ENCODE results near the gene CTPS2. TPM values are rescaled to one million over a fixed set of nuclear protein-coding genes. Genes with fewer than 3 reads are reported as not detected.

CTPS2 gene
- total and polyA plus RNA-seq, 10 of the 15 experiments (the other 5 are each of a cell fraction or from before 2014, with no cell fraction given) = 5.9 to 17.8 (median 14.2) TPM

GRCh38 chrX:16618422-16618821 is 94.0 kb downstream of the CTPS2 start:
- Histone ChIP-seq H3K4me3 (no peak overlapping the region), H4K20me1 (ENCODE audit: control insufficient read depth, insufficient read depth) (no peaks in the 10 kb centered on the region), H3K27me3 (replicated peaks in 1 of 2; ENCODE audit: control insufficient read depth in 2 of 2, insufficient read depth in 2 of 2, low read length in 1 of 2) (no peaks in the 10 kb centered on the region; a peak in 1 of 4 replicates), H3K4me2 (ENCODE audit: control insufficient read depth, insufficient read depth) (no peak overlapping the region), H3K79me2 (ENCODE audit: control insufficient read depth, insufficient read depth, low read length) (no peaks in the 10 kb centered on the region), H3K9ac (ENCODE audit: control insufficient read depth, insufficient read depth, low read length) (no peak overlapping the region), H3K9me3 (replicated peaks; ENCODE audit: control insufficient read depth, insufficient read depth, low read length) (no peaks in the 10 kb centered on the region), H3K27ac (ENCODE audit: control insufficient read depth, insufficient read depth) (no peak overlapping the region), H3K36me3 (ENCODE audit: control insufficient read depth in 2 of 2, insufficient read depth in 2 of 2, low read length in 1 of 2) (no peaks in the 10 kb centered on the region), H2AFZ (ENCODE audit: control insufficient read depth, low read depth, low read length) (no peak overlapping the region), H3K4me1 (ENCODE audit: control insufficient read depth, insufficient read depth, low read length) (no peaks in the 10 kb centered on the region)
- ChIA-PET CTCF (no interaction called here), POLR2A (no interaction called here), RAD21 (ENCODE audit: unreplicated experiment) (no interaction called here), SMC1A (ENCODE audit: uncharacterized antibody, unreplicated experiment) (no interaction called here)
- in situ Hi-C loops (cut with MboI) = no loop called here
- FAIRE-seq = no peak
- no peak for DNase-seq (ENCODE audit: low read depth, low spot score)
- intact Hi-C loops (cut with micrococcal nuclease; ENCODE audit: unreplicated experiment) = no loop called here
- 70% methylated on average over 1 of the region's 1 CpG for WGBS (ENCODE audit: insufficient coverage, insufficient replicate concordance, low lambda C conversion rate, missing lambda C conversion rate)
- TF ChIP-seq IKZF1 (conservative IDR thresholded peaks at IDR 0.05) (no peak), YBX1 (IDR thresholded peaks at IDR 0.05) (no peak), RFX5 (IDR thresholded peaks at IDR 0.05; ENCODE audit: low read depth, low read length) (no peak), SP1 (IDR thresholded peaks at IDR 0.05; ENCODE audit: low read depth, low read length) (no peak), PAX5 (IDR thresholded peaks at IDR 0.05; ENCODE audit: borderline replicate concordance, low read depth, low read length) (no peak)
- no peak for ATAC-seq
- no TSS peak for BruUV-seq (replicated peaks)

- Histone ChIP-seq H2AFZ (ENCODE audit: control insufficient read depth, low read depth, low read length) (no peak overlapping the region), H3K9me3 (replicated peaks; ENCODE audit: control insufficient read depth, insufficient read depth, low read length) (no peaks in the 10 kb centered on the region), H3K36me3 (ENCODE audit: control insufficient read depth in 2 of 2, insufficient read depth in 2 of 2, low read length in 1 of 2) (no peaks in the 10 kb centered on the region), H3K79me2 (ENCODE audit: control insufficient read depth, insufficient read depth, low read length) (no peaks in the 10 kb centered on the region), H3K4me1 (ENCODE audit: control insufficient read depth, insufficient read depth, low read length) (no peaks in the 10 kb centered on the region), H3K27me3 (replicated peaks in 1 of 2; ENCODE audit: control insufficient read depth in 2 of 2, insufficient read depth in 2 of 2, low read length in 1 of 2) (no peaks in the 10 kb centered on the region; a peak in 1 of 4 replicates), H3K4me3 (no peak overlapping the region), H3K4me2 (ENCODE audit: control insufficient read depth, insufficient read depth) (no peak overlapping the region), H3K9ac (ENCODE audit: control insufficient read depth, insufficient read depth, low read length) (no peak overlapping the region), H3K27ac (ENCODE audit: control insufficient read depth, insufficient read depth) (no peak overlapping the region), H4K20me1 (ENCODE audit: control insufficient read depth, insufficient read depth) (no peaks in the 10 kb centered on the region)
- CTCF ChIA-PET = no interaction called here
- no peak for ATAC-seq
- no TSS peak for BruUV-seq (replicated peaks)
- no peak for FAIRE-seq
- RAD21 ChIA-PET (ENCODE audit: unreplicated experiment) = no interaction called here
- WGBS (ENCODE audit: insufficient coverage, insufficient replicate concordance, low lambda C conversion rate, missing lambda C conversion rate) = 63% methylated on average over 1 of the region's 1 CpG
- POLR2A ChIA-PET = no interaction called here
- TF ChIP-seq POLR2AphosphoS5 (IDR thresholded peaks at IDR 0.05; ENCODE audit: low read length) = no peak
- TF ChIP-seq MYB (IDR thresholded peaks at IDR 0.05; ENCODE audit: borderline replicate concordance, low read depth, low read length) = no peak
- no peak for TF ChIP-seq WRNIP1 (IDR thresholded peaks at IDR 0.05; ENCODE audit: borderline replicate concordance, low read depth, low read length)
- no peak for TF ChIP-seq ZBTB4 (CRISPR knock-in tag; IDR thresholded peaks at IDR 0.05)
- TF ChIP-seq BRCA1 (IDR thresholded peaks at IDR 0.05; ENCODE audit: low read depth, low read length) = no peak
- no peak for TF ChIP-seq CEBPZ (IDR thresholded peaks at IDR 0.05; ENCODE audit: low read depth, low read length)
- no peak for TF ChIP-seq POLR2AphosphoS2 (IDR thresholded peaks at IDR 0.05; ENCODE audit: low read depth, low read length)
- no peak for TF ChIP-seq MAX (IDR thresholded peaks at IDR 0.05; ENCODE audit: low read depth, low read length)
- DNase-seq (ENCODE audit: low read depth, low spot score) = no peak
- intact Hi-C loops (cut with micrococcal nuclease; ENCODE audit: unreplicated experiment) (no loop called here), in situ Hi-C loops (cut with MboI) (no loop called here)
- SMC1A ChIA-PET (ENCODE audit: uncharacterized antibody, unreplicated experiment) = no interaction called here
Observed at GRCh38 chrX:16617382-16617781, 95.1 kb downstream of the CTPS2 start.
